HT-29 (cell line): Measurements from ENCODE around the gene ASB11. TPM values are rescaled to one million over a fixed set of nuclear protein-coding genes. Genes with fewer than 3 reads are reported as not detected.

ENCODE experiments used
- DNase-seq: peaks from one replicate; pipeline ENCODE4 v3.0.0-alpha.2; 2015; ENCODE audit warnings: low spot score
- total RNA-seq: library from RNA; depleted of rRNA; stranded (reverse); fragments of >200 nt; shearing (Covaris generic); gene quantifications from 2 replicates; pipeline ENCODE4 v1.2.3, GENCODE V29; 2014; rRNA removed

Gene ASB11
- not detected in 2 replicates for total RNA-seq

GRCh38 chrX:15315509-15315908 lies at the start of gene ASB11:
Gene ASB11, minus strand, starts transcription at chrX:15315640. Its CDS starts 35 bp downstream, at chrX:15315605.
- no peak for DNase-seq

- DNase-seq = no peak
Measured at GRCh38 chrX:15359701-15360100, 44.3 kb upstream of the ASB11 start.

- no peak for DNase-seq
Measured at GRCh38 chrX:15358533-15358932, 43.1 kb upstream of the ASB11 start.

GRCh38 chrX:15356444-15356843 lies 41.0 kb upstream of the ASB11 start:
- DNase-seq = no peak

- DNase-seq = no peak
Measured at GRCh38 chrX:15350329-15350996, 35.0 kb upstream of the ASB11 start.

GRCh38 chrX:15349046-15349445 lies 33.6 kb upstream of the ASB11 start:
- peak; percentile 69 for DNase-seq

GRCh38 chrX:15345976-15346375 lies 30.5 kb upstream of the ASB11 start:
- no peak for DNase-seq

- no peak for DNase-seq
Measured at GRCh38 chrX:15344106-15344505, 28.7 kb upstream of the ASB11 start.

GRCh38 chrX:15343075-15343476 lies 27.6 kb upstream of the ASB11 start:
- peak; percentile 4 for DNase-seq

- DNase-seq = no peak
Measured at GRCh38 chrX:15340867-15341266, 25.4 kb upstream of the ASB11 start.

- peak; percentile 30 for DNase-seq
Measured at GRCh38 chrX:15336023-15336413, 20.6 kb upstream of the ASB11 start.

GRCh38 chrX:15335135-15336022 lies 19.9 kb upstream of the ASB11 start, which contains the start of gene PIGA:
Gene PIGA, minus strand, starts transcription at chrX:15335523. Its CDS starts 3,593 bp downstream, at chrX:15331930.
- peak; percentile 81 for DNase-seq

- DNase-seq = peak; percentile 12
Measured at GRCh38 chrX:15334561-15334960, 19.1 kb upstream of the ASB11 start.

GRCh38 chrX:15328821-15329220 lies 13.4 kb upstream of the ASB11 start:
- no peak for DNase-seq

GRCh38 chrX:15328131-15328530 lies 12.7 kb upstream of the ASB11 start:
- DNase-seq = no peak

- no peak for DNase-seq
Measured at GRCh38 chrX:15322472-15322871, 7.0 kb upstream of the ASB11 start.

- DNase-seq = no peak
Measured at GRCh38 chrX:15322072-15322471, 6.6 kb upstream of the ASB11 start.

GRCh38 chrX:15321447-15321846 lies 6.0 kb upstream of the ASB11 start:
- DNase-seq = no peak

GRCh38 chrX:15320297-15320696 lies 4.9 kb upstream of the ASB11 start:
- no peak for DNase-seq

- DNase-seq = no peak
Measured at GRCh38 chrX:15319075-15319474, 3.6 kb upstream of the ASB11 start.

GRCh38 chrX:15314472-15314871 lies 968 bp downstream of the ASB11 start:
- DNase-seq = no peak

- no peak for DNase-seq
Measured at GRCh38 chrX:15311119-15311518, 4.3 kb downstream of the ASB11 start.

GRCh38 chrX:15310117-15310516 lies 5.3 kb downstream of the ASB11 start:
- DNase-seq = no peak
